Measurements from ENCODE around the gene SLC1A6.

DNA sequence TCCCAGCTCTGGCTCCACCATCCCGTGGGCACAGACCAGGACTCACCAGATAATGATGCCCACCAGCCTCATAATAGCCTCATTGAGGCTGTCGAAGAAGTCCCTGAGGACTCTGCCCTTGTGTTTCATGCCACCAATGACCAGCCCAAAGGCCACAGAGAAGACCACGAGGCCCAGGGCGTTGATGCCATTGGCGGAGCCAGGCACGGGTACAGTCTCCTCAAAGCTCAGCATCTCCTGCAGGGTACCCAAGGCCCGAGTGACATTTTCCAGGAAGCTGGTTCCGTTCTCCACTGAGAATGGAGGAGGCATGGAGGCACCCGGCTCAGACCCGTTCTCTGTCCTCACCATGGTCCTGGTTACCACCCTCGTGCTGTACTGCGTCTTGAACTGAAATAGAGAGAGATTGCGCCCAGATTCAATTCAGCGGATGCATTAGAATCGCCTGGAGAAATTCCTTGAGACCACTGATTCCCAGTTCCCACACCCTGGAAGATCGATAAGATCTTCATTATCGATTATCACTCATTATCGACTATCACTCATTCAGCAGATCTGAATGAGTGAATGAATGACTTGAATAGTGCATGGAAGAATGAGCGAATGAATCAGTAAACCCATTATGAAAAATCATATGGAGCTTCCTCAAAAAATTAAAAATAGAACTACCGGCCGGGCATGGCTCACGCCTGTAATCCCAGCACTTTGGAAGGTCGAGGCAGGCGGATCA lies 17.5 kb downstream of the SLC1A6 start:
- TF ChIP-seq, protein P1, sequence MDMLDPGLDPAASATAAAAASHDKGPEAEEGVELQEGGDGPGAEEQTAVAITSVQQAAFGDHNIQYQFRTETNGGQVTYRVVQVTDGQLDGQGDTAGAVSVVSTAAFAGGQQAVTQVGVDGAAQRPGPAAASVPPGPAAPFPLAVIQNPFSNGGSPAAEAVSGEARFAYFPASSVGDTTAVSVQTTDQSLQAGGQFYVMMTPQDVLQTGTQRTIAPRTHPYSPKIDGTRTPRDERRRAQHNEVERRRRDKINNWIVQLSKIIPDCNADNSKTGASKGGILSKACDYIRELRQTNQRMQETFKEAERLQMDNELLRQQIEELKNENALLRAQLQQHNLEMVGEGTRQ (IDR thresholded peaks at IDR 0.05; ENCODE audit: borderline replicate concordance, low read depth, low read length), result no peak
- TF ChIP-seq JUND (IDR thresholded peaks at IDR 0.05) (no peak), MXI1 (IDR thresholded peaks at IDR 0.05; ENCODE audit: low read depth, low read length) (no peak), POLR2AphosphoS5 (IDR thresholded peaks at IDR 0.05; ENCODE audit: low read depth, low read length) (no peak), RXRA (IDR thresholded peaks at IDR 0.05; ENCODE audit: borderline replicate concordance, low read depth) (no peak), NFIC (IDR thresholded peaks at IDR 0.05; ENCODE audit: borderline replicate concordance) (no peak), EP300 (IDR thresholded peaks at IDR 0.05; ENCODE audit: borderline replicate concordance in 1 of 2, low read depth in 1 of 2, low read length in 1 of 2) (no peak), RFX5 (IDR thresholded peaks at IDR 0.05; ENCODE audit: low read length) (no peak), SIN3A (IDR thresholded peaks at IDR 0.05; ENCODE audit: borderline replicate concordance, low read depth, low read length) (no peak), EZH2phosphoT487 (IDR thresholded peaks at IDR 0.05; ENCODE audit: borderline replicate concordance, low read depth) (no peak)
- TF ChIP-seq, protein P2, sequence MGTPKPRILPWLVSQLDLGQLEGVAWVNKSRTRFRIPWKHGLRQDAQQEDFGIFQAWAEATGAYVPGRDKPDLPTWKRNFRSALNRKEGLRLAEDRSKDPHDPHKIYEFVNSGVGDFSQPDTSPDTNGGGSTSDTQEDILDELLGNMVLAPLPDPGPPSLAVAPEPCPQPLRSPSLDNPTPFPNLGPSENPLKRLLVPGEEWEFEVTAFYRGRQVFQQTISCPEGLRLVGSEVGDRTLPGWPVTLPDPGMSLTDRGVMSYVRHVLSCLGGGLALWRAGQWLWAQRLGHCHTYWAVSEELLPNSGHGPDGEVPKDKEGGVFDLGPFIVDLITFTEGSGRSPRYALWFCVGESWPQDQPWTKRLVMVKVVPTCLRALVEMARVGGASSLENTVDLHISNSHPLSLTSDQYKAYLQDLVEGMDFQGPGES (IDR thresholded peaks at IDR 0.05; ENCODE audit: low read depth, low read length), result no peak
- TF ChIP-seq, protein P3, sequence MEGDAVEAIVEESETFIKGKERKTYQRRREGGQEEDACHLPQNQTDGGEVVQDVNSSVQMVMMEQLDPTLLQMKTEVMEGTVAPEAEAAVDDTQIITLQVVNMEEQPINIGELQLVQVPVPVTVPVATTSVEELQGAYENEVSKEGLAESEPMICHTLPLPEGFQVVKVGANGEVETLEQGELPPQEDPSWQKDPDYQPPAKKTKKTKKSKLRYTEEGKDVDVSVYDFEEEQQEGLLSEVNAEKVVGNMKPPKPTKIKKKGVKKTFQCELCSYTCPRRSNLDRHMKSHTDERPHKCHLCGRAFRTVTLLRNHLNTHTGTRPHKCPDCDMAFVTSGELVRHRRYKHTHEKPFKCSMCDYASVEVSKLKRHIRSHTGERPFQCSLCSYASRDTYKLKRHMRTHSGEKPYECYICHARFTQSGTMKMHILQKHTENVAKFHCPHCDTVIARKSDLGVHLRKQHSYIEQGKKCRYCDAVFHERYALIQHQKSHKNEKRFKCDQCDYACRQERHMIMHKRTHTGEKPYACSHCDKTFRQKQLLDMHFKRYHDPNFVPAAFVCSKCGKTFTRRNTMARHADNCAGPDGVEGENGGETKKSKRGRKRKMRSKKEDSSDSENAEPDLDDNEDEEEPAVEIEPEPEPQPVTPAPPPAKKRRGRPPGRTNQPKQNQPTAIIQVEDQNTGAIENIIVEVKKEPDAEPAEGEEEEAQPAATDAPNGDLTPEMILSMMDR (IDR thresholded peaks at IDR 0.05), result no peak

Data from SK-N-SH (cell line).